NCI-H2196 (cell line): ENCODE measurements around the gene USP10.

Source experiments
- DNase-seq: peaks from one replicate; lab custom pipeline; 2025; ENCODE audit not compliant: unreplicated experiment; lab: John Stamatoyannopoulos, UW

USP10 gene

DNA sequence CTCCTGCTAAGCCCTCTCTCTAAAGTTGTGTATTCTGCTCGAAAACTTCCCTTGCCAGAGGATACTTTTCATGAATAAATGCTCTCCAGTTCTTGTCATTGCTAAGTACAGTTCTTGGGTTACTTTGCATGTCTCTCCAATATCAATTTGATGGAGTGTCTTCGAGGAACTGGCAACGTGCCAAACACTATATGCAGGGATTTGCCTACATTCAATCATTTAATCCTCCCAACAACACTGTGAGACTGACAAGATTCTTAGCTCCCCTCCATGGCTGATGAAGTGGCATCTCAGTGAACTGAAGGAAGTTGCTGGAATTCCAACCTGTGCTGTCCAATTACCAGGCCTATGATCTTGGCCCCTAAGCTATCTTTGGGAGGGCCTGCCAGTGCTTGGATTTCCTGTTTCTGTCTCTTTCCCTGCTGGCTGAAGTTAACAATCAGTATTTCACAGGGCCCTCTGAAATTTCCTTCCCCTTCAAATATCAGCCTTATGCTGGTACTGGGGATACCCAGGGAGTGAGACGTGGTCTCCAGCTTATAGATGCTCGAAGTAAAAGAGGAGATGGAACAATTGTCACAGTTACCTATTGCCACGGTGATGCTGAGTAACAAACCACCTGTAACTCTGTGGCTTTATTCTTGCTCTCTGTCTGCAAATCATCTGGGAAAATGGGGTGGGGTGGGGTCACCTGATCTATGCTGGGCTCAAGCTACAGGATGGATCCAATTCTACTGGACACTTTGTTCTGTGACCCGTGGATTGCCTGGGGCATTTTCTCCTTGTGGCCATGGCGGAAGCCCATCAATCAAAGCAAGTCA lies 100.6 kb downstream of the USP10 start:
- no peak for DNase-seq

- no peak for DNase-seq
Measured at GRCh38 chr16:84803146-84803545, 103.3 kb downstream of the USP10 start.

- DNase-seq: no peak
Measured at GRCh38 chr16:84804326-84804725, 104.5 kb downstream of the USP10 start.

- DNase-seq: no peak
Measured at GRCh38 chr16:84806256-84806889, 106.6 kb downstream of the USP10 start.

DNA sequence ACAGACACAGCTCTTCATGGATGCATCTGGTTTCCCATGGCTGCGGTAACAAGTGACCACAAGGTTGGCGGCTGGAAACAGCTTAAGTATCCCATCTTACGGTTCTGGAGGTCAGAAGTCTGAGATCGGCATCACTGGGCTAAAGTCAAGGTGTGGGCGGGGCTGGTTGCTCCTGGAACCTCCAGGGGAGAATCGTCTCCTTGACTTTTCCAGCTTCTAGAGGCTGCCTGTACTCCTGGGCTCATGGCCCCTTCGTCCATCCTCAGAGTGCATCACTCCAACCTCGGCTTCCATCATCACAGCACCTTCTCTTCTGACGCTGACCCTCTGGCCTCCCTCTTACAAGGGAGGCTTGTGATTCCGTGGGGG lies 107.1 kb downstream of the USP10 start:
- no peak for DNase-seq

DNA sequence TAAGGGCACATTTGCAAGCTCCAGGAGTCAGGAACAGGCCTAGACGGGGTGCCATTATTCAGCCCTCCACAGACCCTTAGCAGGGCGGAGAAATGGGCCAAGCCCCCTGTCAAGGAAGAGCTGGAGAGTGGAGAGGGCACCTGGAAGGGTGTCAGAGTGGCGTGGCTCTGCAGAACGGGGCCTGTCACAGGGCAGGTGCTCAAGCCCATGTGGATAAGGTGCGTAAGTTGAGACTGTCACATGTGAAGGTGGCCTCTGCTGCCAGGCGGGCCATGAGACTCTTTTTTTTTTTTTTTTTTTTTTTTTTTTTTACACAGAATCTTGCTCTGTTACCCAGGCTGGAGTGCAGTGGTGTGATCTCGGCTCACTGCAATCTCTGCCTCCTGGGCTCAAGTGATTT lies 108.0 kb downstream of the USP10 start:
- no peak for DNase-seq

- no peak for DNase-seq
Measured at GRCh38 chr16:84808826-84809225, 109.0 kb downstream of the USP10 start.

- no peak for DNase-seq
Measured at GRCh38 chr16:84810518-84811273, 110.9 kb downstream of the USP10 start.

DNA sequence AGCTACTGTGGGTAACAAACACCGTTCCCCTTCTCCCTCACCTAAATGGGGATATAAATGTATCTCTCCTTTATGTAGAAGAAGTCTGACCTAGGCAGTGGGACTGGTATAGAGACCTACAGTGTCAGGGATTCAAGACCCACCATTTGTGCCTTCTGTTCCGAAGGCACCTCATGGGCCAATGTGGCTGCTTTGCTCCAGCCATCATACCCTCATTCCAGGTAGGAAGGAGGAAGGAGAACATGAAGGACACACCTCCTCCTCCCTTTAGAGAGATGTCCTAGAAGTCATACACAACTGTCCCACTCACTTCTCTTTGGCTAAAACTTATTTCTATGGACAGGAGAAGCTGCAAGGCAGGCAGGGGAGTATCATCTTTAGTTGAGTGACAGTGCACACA lies 111.7 kb downstream of the USP10 start:
- no peak for DNase-seq

DNA sequence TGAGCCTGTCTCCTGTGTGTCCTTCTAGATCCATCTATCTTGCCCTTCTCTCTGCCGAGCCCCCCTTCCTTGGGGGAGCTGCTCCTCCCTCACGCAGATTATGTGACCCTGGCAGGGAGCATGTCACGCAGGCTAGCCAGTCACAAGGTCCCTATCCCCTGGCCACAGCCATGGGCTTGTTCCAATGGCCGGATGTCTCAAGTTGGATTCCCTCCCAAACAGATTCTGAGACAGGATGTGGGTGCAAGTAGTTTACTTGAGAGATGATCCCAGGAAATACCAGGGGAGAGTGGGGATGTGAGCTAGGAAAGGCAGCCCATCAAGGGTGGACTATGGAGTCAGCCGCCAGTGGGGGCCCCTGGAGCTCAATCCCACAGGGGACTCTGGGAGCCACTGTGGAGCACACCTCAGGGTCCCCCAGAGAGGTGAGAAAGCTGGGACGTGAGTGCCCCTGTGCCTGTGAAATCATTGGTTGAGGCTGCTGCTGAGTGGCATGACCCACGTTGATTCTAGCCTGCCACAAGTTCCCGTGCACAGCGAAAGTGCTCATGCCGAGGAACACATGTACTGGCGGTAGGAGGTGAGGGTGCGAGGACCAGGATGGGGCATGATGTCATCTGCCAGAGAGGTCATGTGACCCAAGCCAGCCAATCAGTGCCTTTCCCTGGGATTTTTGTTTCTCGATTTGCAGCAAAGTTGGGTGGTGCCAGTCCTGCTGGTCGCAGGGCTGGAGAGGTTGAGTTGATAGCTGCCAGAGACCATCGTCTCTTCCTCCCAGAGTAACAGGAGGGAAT lies 113.5 kb downstream of the USP10 start:
- no peak for DNase-seq

- DNase-seq: no peak
Measured at GRCh38 chr16:84815462-84815861, 115.7 kb downstream of the USP10 start.

- DNase-seq: no peak
Measured at GRCh38 chr16:84816023-84816422, 116.2 kb downstream of the USP10 start.

DNA sequence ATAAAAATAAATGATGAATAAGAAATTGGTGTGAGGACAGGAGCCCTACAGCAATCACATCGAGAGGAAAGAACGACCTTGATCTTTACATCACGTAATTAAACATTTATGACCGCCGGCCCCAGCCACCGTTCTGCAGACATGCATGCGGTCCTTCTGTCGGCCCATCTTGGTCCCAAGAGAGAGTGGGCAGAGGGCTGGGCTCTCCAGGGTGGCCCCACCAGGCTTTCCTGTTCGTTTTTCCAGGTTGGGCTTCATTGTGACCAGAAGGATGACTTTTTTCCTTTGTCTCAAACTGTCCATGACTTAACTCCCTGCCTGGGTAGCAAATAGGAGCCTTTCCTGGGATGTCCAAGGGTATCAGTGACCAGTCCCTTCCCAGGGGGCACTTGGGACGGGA lies 116.7 kb downstream of the USP10 start:
- no peak for DNase-seq

GRCh38 chr16:84817206-84817605 lies 117.4 kb downstream of the USP10 start:
- no peak for DNase-seq

DNA sequence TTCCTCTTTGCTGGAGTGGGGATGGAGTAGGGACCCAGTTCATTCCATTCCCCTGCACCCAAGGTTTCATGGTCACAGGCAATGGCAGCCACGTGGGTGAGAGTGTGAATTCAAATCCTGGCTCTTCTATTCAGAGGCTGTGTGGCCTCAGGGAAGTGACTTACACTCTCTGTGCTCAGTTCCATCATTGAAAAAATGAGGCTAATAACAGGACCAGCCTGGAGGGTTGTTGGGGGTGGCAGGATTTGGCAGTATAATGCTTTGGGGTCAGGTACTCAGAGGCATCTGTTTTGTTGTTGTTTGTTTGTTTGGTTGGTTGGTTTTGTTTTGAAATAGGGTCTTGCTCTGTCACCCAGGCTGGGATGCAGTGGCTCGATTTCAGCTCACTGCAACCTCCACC lies 117.8 kb downstream of the USP10 start:
- no peak for DNase-seq

GRCh38 chr16:84818133-84818532 lies 118.3 kb downstream of the USP10 start:
- no peak for DNase-seq

DNA sequence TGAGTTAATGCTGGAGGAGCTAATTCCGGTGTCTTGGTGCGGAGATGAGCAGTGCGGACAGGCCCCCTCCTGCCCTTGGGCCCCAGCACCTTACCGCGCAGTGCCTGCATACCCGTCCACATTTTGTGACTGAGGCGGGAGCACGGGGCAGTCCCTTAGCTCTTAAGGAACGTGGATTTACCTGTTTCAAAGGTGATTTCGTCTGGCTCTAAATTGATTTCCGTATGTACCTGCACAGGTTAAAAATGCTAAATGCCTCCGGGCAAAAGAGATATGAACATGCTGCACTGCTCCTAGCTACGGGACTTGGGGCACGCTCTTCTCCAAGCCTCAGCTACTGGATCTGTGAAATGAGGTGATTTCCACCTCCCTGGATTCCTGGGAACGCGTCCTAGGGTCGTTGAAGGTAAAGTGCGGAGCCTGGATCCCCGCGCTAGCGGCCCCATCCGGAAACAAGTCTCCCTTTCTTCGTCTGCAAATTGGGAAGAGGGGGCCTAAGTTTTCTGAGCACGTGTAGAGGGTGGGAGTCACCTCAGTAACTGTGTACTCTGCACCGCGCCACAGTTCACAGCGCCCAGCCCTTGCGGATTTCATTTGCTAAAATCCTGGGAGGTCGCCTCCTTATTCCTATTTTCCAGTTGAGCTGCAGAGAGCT lies 119.3 kb downstream of the USP10 start:
- no peak for DNase-seq

DNA sequence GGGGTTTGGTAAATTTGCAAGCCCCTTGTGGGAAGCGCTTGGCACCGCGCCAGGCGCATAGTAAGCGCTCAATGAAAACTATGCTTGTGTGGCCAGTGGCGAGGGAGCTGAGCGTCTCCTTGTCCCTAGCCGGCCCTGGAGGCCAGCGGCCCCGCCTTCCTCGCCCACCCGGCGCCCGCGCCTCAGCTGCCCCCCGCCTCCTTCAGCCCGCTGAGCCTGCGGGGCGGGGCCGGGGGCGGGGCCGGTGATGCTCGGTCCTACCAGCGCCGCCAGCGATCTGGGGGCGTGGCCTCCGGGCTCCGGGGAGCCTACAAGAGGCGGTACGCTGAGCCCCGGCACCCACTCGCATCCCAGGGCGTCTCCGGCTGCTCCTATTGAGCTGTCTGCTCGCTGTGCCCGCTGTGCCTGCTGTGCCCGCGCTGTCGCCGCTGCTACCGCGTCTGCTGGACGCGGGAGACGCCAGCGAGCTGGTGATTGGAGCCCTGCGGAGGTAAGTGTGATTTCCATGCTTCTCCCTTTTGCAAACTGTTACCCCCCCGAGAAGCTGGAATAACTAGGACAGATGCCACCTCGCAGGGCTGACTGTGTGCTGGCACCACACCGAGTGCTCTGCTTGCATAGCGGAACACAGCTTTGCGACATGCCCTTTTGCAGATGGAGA lies 120.0 kb downstream of the USP10 start, which contains the start of gene CRISPLD2:
Gene CRISPLD2, plus strand, starts transcription at position 342 of the 661 bp plus-strand sequence. CDS start 18,511 bp downstream, outside the sequence.
- DNase-seq: peak; percentile 87

GRCh38 chr16:84820305-84820684 lies 120.5 kb downstream of the USP10 start:
- DNase-seq: no peak

DNA sequence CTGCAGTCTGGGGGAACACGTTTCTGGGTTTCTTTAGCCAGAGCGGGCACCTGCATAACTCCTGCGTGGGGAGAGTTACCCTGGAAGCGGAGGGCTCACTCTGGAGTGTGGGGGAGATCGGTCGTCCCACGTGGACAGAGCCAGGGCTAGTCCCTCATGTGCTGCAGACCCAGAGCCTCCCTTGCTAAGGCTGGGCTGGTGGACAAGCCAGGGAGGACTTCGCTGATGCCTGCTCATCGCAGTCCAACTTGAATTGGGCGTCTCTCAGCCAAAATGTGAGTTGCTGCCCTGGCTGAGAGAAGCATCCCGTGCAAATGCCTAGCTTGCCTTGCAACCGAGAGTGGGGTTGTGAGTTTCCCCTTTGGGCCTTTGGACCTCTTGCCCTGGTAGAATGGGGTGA lies 121.0 kb downstream of the USP10 start:
- DNase-seq: no peak
